ENCODE results near the gene CCDC24. TPM values are rescaled to one million over a fixed set of nuclear protein-coding genes. Genes with fewer than 3 reads are reported as not detected.

Gene CCDC24
- total RNA-seq, result 2.8 and 4.1 TPM in 2 replicates

DNA sequence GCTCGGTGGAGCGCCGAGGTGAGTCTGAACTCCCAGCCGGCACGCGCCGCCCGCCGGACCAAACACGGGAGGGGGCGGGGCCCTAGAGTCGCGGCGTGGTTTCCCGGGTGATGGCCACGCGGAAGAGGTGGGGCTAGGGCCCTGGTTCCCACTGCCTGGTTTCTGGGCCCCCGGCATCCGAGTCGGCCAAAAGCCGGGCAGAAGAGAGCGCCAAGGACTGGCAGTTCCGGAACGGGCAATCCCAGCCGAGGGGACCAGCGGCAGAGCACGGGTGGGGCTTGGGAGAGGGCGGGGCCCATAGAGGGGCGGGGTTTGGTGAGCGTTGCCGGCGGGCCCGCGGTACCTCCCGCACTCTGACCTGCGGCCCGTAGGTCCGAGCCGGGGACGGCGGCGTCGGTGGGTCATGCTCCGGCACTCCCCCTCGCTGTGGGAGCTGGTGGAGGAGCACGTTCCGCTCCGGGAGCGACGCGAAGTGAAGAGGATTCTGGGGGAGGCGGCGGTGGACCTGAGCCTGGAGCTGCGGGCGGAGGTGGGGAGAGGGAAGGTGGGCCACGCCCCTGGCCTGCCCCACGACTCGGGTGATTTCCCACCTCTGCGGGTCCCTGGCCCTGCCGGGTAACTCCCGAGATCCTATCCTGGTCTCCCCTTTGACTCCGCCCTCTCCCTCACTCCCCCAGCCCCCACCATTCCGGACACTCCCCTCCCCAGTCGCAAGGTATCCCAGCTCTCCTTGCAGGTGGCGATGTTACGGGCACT, at the start of gene CCDC24:
Gene CCDC24 (plus strand): TSS at position 124 of the 756 bp plus-strand sequence. CDS start 280 bp downstream, at position 404.

GRCh38 chr1:43946236-43947060, 45.0 kb upstream of the CCDC24 start, which contains the start of gene IPO13:
Gene IPO13 (plus strand): TSS chr1:43946950. CDS start chr1:43947601, 651 bp downstream.

GRCh38 chr1:43969746-43970466, 21.5 kb upstream of the CCDC24 start, which contains the start of gene DPH2:
Gene DPH2 (plus strand): TSS chr1:43970010. CDS start chr1:43970176, 166 bp downstream.

DNA sequence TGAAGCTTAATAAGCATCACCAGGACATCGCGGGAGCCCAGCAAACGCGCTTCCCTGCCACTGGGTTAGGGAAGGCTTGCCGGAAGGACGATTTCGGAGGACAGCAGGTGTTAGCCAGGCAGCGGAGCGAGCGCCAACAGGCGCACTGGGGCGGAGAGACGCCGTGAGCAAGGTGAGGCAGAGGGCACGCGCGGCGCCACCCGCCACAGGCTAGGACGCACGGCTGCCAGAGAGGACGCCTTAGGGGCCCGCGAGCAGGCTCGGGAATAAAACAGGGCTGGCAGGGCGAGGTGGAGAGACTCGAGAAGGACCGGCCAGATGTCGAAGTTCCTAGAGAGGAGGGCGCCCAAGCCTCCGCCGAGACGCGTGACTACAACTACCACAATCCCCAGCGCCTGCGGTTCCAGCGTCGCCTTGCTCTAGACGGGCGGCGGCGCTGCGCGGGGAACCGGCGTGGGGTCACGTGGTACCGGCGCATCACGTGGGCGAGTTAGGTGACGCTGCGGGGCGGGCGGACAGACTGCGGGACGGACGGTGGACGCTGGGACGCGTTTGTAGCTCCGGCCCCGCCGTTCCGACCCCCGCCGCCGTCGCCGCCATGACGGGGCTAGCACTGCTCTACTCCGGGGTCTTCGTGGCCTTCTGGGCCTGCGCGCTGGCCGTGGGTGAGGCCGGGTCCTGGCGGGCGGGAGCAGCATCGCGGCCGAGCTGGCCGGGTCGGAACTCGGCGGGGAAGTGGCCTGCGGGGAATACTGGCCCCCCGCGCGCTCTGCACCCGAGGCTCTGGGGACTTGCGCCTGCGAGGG, 16.8 kb upstream of the CCDC24 start, which contains the start of gene ATP6V0B:
Gene ATP6V0B (plus strand): TSS at position 518 of the 806 bp plus-strand sequence. CDS start 81 bp downstream, at position 599.

DNA sequence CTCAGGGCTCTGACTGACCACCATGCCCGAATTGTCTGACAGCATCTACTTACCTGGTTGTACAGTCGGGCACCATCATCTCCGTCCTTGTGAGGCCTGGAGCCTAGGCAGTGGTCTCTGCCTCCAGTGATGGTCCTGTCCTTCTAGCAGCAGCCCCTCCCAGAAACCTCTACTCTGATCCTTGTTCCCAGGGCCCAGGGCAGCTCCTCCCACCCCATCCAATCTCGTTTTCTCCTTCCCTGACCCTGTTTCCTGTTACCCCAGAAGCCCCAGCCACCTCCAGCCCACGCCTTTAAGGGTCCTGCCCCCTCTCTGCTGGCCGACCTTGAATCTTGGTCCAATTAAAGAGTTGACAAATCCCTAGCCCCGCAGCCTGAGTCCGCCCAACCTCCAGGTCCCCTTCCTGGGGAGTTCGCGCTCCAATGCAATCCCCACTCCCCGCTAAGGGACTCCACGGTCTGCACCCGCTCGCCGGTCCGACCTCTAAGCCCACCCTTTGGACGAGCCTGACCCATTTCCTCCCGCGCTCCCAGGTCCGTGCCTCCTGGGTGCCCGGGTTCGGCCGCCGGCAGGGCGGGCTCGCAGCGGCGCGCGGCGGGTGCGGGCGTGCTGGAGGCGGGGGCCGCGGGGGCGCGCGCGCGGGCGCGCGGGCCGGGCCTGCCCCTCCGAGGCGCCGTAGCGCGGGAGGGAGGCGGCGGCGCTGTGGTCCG, 12.7 kb upstream of the CCDC24 start, which contains the start of gene B4GALT2:
Gene B4GALT2 (plus strand): TSS at position 660 of the 710 bp plus-strand sequence. CDS start 1,951 bp downstream, outside the sequence.

DNA sequence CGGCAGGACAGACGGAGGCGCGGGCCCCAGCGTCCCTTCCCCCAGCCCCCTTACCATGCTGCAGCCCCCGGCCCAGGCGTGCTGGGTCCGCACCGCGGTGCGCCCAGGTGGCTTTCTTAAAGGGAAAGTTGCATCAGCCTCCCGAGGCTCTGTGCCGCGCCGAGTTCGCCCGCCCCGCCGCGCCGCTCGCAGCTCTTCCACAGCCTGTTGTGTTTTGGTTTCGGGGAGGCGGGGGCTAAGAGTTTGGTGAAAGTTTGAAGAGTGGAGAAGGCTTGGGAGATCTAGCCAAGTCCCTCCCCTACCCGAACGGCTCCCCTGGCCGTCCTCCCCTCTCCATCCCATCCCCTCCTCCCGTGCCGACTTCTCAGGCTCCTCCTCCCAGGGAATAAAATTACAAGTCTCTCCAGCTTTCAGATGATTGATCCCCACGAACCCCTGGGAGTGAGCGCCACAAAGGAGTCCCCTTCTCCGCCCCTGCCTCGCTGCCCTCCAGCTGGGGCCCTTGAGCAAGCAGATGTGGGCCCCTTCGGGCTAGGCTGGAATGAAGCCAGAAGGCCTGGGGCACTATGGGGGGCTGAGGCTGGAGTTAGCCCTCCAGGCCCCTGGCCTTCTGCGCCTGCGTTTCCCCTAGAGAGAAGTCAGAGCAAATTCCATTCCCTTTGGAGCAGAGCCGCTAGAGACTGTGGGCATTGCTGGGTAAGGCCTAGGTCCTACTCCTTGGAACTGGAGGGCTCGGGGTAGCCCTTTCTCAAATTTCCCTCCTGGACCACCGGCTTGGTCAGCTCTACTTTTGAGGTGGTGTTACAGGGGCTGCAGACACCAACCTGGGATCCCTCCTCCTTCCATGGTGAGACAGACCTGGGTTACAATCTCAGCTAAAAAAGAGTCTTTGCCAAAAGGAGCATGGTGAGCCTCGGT, 40.1 kb downstream of the CCDC24 start, which contains the start of gene SLC6A9:
Gene SLC6A9 (minus strand): TSS at position 211 of the 918 bp plus-strand sequence. CDS start 7,185 bp downstream, outside the sequence.

Other genes starting within 250 kb of the CCDC24 start
- 0.14 and 0.18 TPM in 2 replicates for gene ARTN, start 57.8 kb upstream of the CCDC24 start, total RNA-seq
- gene IPO13, start 44.6 kb upstream of the CCDC24 start, total RNA-seq, result 13.4 and 17.5 TPM in 2 replicates
- 10.0 and 12.0 TPM in 2 replicates for gene DPH2, start 21.6 kb upstream of the CCDC24 start, total RNA-seq
- gene ATP6V0B, start 16.6 kb upstream of the CCDC24 start, total RNA-seq, result 103 and 140 TPM in 2 replicates
- gene B4GALT2, start 12.4 kb upstream of the CCDC24 start, total RNA-seq, result 63.1 and 89.3 TPM in 2 replicates
- 5.2 and 11.4 TPM in 2 replicates for gene SLC6A9, start 39.9 kb downstream of the CCDC24 start, total RNA-seq
- under 0.01 and 0.09 TPM in 2 replicates for gene KLF17, start 127.2 kb downstream of the CCDC24 start, total RNA-seq
- not detected in 2 replicates for gene KLF18, start 150.0 kb downstream of the CCDC24 start, total RNA-seq
- gene DMAP1, start 221.9 kb downstream of the CCDC24 start, total RNA-seq, result 17.4 and 23.7 TPM in 2 replicates

All from smooth muscle cell of bladder (primary cell).